H9 (cell line): ENCODE results near the gene PKN3. TPM values are rescaled to one million over a fixed set of nuclear protein-coding genes. Genes with fewer than 3 reads are reported as not detected.
A peak's percentile ranks its signal among the peaks of the same experiment; 100 is the strongest.

Source experiments
- DNase-seq: peaks from one replicate; pipeline ENCODE4 v3.0.0-alpha.2; 2017
- H2AFZ ChIP-seq: one replicate; pipeline ENCODE4 v1.6.1; 2013; ENCODE audit warnings: mild to moderate bottlenecking, low read length, control low read depth, moderate library complexity
- H2AK5ac ChIP-seq: 2 replicates; pipeline ENCODE4 v1.6.1; 2013; ENCODE audit warnings: low read length, control low read depth, mixed read lengths; ENCODE audit not compliant: insufficient read length
- H2BK120ac ChIP-seq: one replicate; pipeline ENCODE4 v1.6.1; 2013; ENCODE audit warnings: low read depth, mild to moderate bottlenecking, low read length, control low read depth, inconsistent platforms; ENCODE audit not compliant: poor library complexity, severe bottlenecking
- H2BK12ac ChIP-seq: 2 replicates; pipeline ENCODE4 v1.6.1; 2013; ENCODE audit warnings: low read length, control low read depth, mixed read lengths, low read depth; ENCODE audit not compliant: insufficient read length
- H2BK15ac ChIP-seq: 2 replicates; pipeline ENCODE4 v1.6.1; 2013; ENCODE audit warnings: low read depth, low read length, control low read depth
- H2BK20ac ChIP-seq: one replicate; pipeline ENCODE4 v1.6.1; 2013; ENCODE audit warnings: low read depth, mild to moderate bottlenecking, low read length, control low read depth, inconsistent platforms; ENCODE audit not compliant: poor library complexity, severe bottlenecking
- H2BK5ac ChIP-seq: 2 replicates; pipeline ENCODE4 v1.6.1; 2013; ENCODE audit warnings: low read length, control low read depth, mixed read lengths; ENCODE audit not compliant: insufficient read length
- H3K14ac ChIP-seq: 2 replicates; pipeline ENCODE4 v1.6.1; 2013; ENCODE audit warnings: low read length, control low read depth; ENCODE audit not compliant: insufficient read depth
- H3K18ac ChIP-seq: 2 replicates; pipeline ENCODE4 v1.6.1; 2013; ENCODE audit warnings: low read depth, mild to moderate bottlenecking, mixed read lengths, low read length, control low read depth; ENCODE audit not compliant: insufficient read length
- H3K23ac ChIP-seq: 2 replicates; pipeline ENCODE4 v1.6.1; 2013; ENCODE audit warnings: low read length, control low read depth, mixed read lengths, low read depth; ENCODE audit not compliant: insufficient read length
- H3K23me2 ChIP-seq: 2 replicates; pipeline ENCODE4 v1.6.1; 2013; ENCODE audit warnings: low read depth, mild to moderate bottlenecking, mixed read lengths, low read length, control low read depth; ENCODE audit not compliant: insufficient read length, poor library complexity, severe bottlenecking
- H3K27ac ChIP-seq: 2 replicates; pipeline ENCODE4 v1.5.1; 2013; ENCODE audit warnings: low read length, control low read depth, mixed read lengths, low read depth; ENCODE audit not compliant: insufficient read length
- H3K27me3 ChIP-seq: 2 replicates; pipeline ENCODE4 v1.6.1; 2013; ENCODE audit warnings: low read length, control low read depth, inconsistent platforms; ENCODE audit not compliant: insufficient read depth
- H3K4ac ChIP-seq: 2 replicates; pipeline ENCODE4 v1.6.1; 2013; ENCODE audit warnings: low read depth, mild to moderate bottlenecking, control low read depth, inconsistent platforms, low read length, moderate library complexity
- H3K4me1 ChIP-seq: 2 replicates; pipeline ENCODE4 v1.6.1; 2013; ENCODE audit warnings: low read length, control low read depth, inconsistent platforms; ENCODE audit not compliant: insufficient read depth
- H3K4me2 ChIP-seq: 2 replicates; pipeline ENCODE4 v1.6.1; 2013; ENCODE audit warnings: low read length, control low read depth, mixed read lengths; ENCODE audit not compliant: insufficient read length, insufficient read depth
- H3K56ac ChIP-seq: 2 replicates; pipeline ENCODE4 v1.6.1; 2013; ENCODE audit warnings: low read depth, mild to moderate bottlenecking, mixed read lengths, low read length, control low read depth; ENCODE audit not compliant: insufficient read length
- H3K79me1 ChIP-seq: 2 replicates; pipeline ENCODE4 v1.6.1; 2013; ENCODE audit warnings: low read depth, mild to moderate bottlenecking, moderate library complexity, low read length, control low read depth, inconsistent platforms; ENCODE audit not compliant: insufficient read depth, poor library complexity, severe bottlenecking
- H3K79me2 ChIP-seq: 2 replicates; pipeline ENCODE4 v1.6.1; 2013; ENCODE audit warnings: low read length, control low read depth, inconsistent platforms; ENCODE audit not compliant: insufficient read depth
- H3K9ac ChIP-seq: 2 replicates; pipeline ENCODE4 v1.6.1; 2013; ENCODE audit warnings: low read length, control low read depth, mixed read lengths; ENCODE audit not compliant: insufficient read length; ENCODE audit errors: extremely low read depth
- H3K9me3 ChIP-seq: one replicate; pipeline ENCODE4 v1.6.1; 2013; ENCODE audit warnings: low read depth, low read length, inconsistent platforms; ENCODE audit not compliant: control insufficient read depth
- H3T11ph ChIP-seq: one replicate; pipeline ENCODE4 v1.6.1; 2013; ENCODE audit warnings: mild to moderate bottlenecking, low read length, control low read depth, inconsistent platforms
- H4K20me1 ChIP-seq: one replicate; pipeline ENCODE4 v1.6.1; 2013; ENCODE audit not compliant: control insufficient read depth, insufficient read length, insufficient read depth
- H4K5ac ChIP-seq: 2 replicates; pipeline ENCODE4 v1.6.1; 2013; ENCODE audit warnings: low read depth, mild to moderate bottlenecking, mixed read lengths, low read length, control low read depth; ENCODE audit not compliant: insufficient read length
- H4K8ac ChIP-seq: replicated peaks from 2 replicates; pipeline ENCODE4 v1.6.1; 2013; ENCODE audit warnings: low read length, control low read depth, mixed read lengths, low read depth; ENCODE audit not compliant: insufficient read length
- H4K91ac ChIP-seq: 2 replicates; pipeline ENCODE4 v1.6.1; 2013; ENCODE audit warnings: low read depth, mild to moderate bottlenecking, moderate library complexity, mixed read lengths, low read length, control low read depth; ENCODE audit not compliant: insufficient read length
- H3K27ac Mint-ChIP-seq, 3 experiments: 2 replicates in 2 of 3; 3 replicates in 1 of 3; pipeline ENCODE4 v1.8.0; 2020 to 2021; ENCODE audit warnings: mixed read lengths in 3 of 3, mild to moderate bottlenecking in 1 of 3, moderate library complexity in 1 of 3
- H3K27me3 Mint-ChIP-seq: 2 replicates; pipeline ENCODE4 v1.8.0; 2021; ENCODE audit warnings: low read depth, mild to moderate bottlenecking, moderate library complexity, mixed read lengths
- H3K36me3 Mint-ChIP-seq, 3 experiments: 2 replicates in 2 of 3; 3 replicates in 1 of 3; pipeline ENCODE4 v1.8.0; 2020 to 2021; ENCODE audit warnings: low read depth in 3 of 3, mixed read lengths in 3 of 3; ENCODE audit not compliant: insufficient read depth in 1 of 3
- H3K4me1 Mint-ChIP-seq, 2 experiments: 2 replicates each; pipeline ENCODE4 v1.8.0; 2020; ENCODE audit warnings: mixed read lengths in 2 of 2
- H3K4me3 Mint-ChIP-seq, 2 experiments: 2 replicates in 1 of 2; 3 replicates in 1 of 2; pipeline ENCODE4 v1.8.0; 2020 to 2021; ENCODE audit warnings: mild to moderate bottlenecking in 2 of 2, mixed read lengths in 2 of 2, moderate library complexity in 1 of 2
- H3K9me3 Mint-ChIP-seq, 2 experiments: 2 replicates in 1 of 2; 3 replicates in 1 of 2; pipeline ENCODE4 v1.8.0; 2020; ENCODE audit warnings: mild to moderate bottlenecking in 2 of 2, mixed read lengths in 2 of 2, moderate library complexity in 1 of 2
- CTCF ChIP-seq: fragments of 200-600 bp; sonication (generic); conservative IDR thresholded peaks from 3 replicates; pipeline ENCODE4 v1.8.0; 2021; ENCODE audit warnings: antibody characterized with exemption, mild to moderate bottlenecking
- WGBS: extraction: QIAGEN DNeasy Blood & Tissue Kit; methylation state at CpG from one replicate; pipeline ENCODE4 v1.1.7; 2013; ENCODE audit warnings: missing lambda C conversion rate, low lambda C conversion rate, mixed read lengths; ENCODE audit not compliant: insufficient read length; ENCODE audit errors: extremely low coverage; 5-methylcytosine and 5-hydroxymethylcytosine counted together
- total RNA-seq: library from RNA; stranded (reverse); gene quantifications from 2 replicates; pipeline ENCODE4 v1.2.1, GENCODE V29; 2021

The PKN3 gene
- total RNA-seq, 1 experiment from 2014 or later, result 25.0 TPM

- TF ChIP-seq CTCF, result no peak
- peaks cover 47% of the 10 kb centered on the region for H3K79me2 ChIP-seq
- H4K20me1 ChIP-seq, result no peaks in the 10 kb centered on the region
These were observed 14.8 kb upstream of the PKN3 start for GRCh38 chr9:128687453-128687852.

More at GRCh38 chr9:128687453-128687852, 14.8 kb upstream of the PKN3 start:
- no peak for DNase-seq
- Mint-ChIP-seq H3K9me3 (peaks cover 8 to 11% of the 10 kb centered on the region in 2 experiments), H3K4me1 (peaks cover 51 to 58% of the 10 kb centered on the region in 2 experiments), H3K27me3 (no peaks in the 10 kb centered on the region), H3K36me3 (peaks cover 47 to 61% (median 51%) of the 10 kb centered on the region in 3 experiments), H3K27ac (peak overlapping the region in 1 of 3 experiments; percentile 63; a peak in 4 of 7 replicates), H3K4me3 (peak overlapping the region; percentile 95 to 100)
- H2BK120ac ChIP-seq, result no peak overlapping the region
- H3K18ac ChIP-seq, result no peak overlapping the region
- H3K4ac ChIP-seq, result no peak overlapping the region
- no peak overlapping the region for H2BK20ac ChIP-seq
- H4K91ac ChIP-seq, result no peak overlapping the region
- no peak overlapping the region for H2BK5ac ChIP-seq
- H3K4me1 ChIP-seq, result peaks cover 4% of the 10 kb centered on the region; the same call in 1 of the 2 replicates
- WGBS, result no CpG with 5 or more reads among the region's 4 CpGs
- H3K23ac ChIP-seq, result no peak overlapping the region
- no peak overlapping the region for H4K8ac ChIP-seq
- no peak overlapping the region for H2BK15ac ChIP-seq
- H4K5ac ChIP-seq, result no peak overlapping the region
- H3K9ac ChIP-seq, result no peak overlapping the region
- no peaks in the 10 kb centered on the region for H3K79me1 ChIP-seq
- H2BK12ac ChIP-seq, result no peak overlapping the region
- no peaks in the 10 kb centered on the region for H3K27me3 ChIP-seq
- H3K56ac ChIP-seq, result no peak overlapping the region
- no peaks in the 10 kb centered on the region for H3K9me3 ChIP-seq
- H3T11ph ChIP-seq, result no peak overlapping the region
- H2AK5ac ChIP-seq, result no peak overlapping the region
- peak overlapping the region; percentile 8 for H3K4me2 ChIP-seq
- H3K23me2 ChIP-seq, result peaks cover 18% of the 10 kb centered on the region
- H3K27ac ChIP-seq, result no peak overlapping the region
- no peak overlapping the region for H2AFZ ChIP-seq
- H3K14ac ChIP-seq, result no peak overlapping the region
